H1 (cell line): ENCODE measurements around the gene PELO. TPM values are rescaled to one million over a fixed set of nuclear protein-coding genes. Genes with fewer than 3 reads are reported as not detected.

Experiments
- CTCF ChIA-PET: fragments of 300-600 bp; sonication (Branson Sonifier 250); formaldehyde crosslinking; loops from one replicate; lab custom pipeline; 2021; ENCODE audit not compliant: partially characterized antibody; lab: Charles Lee
- POLR2A ChIA-PET: fragments of 300-600 bp; sonication (Branson Sonifier 250); formaldehyde crosslinking; loops from one replicate; lab custom pipeline; 2021; ENCODE audit warnings: inconsistent platforms; ENCODE audit not compliant: partially characterized antibody; lab: Charles Lee
- DNase-seq, 2 experiments: peaks; one replicate each; pipeline versions ENCODE4 v3.0.0 to v3.0.0-alpha.2; 2010 to 2022; ENCODE audit warnings: low spot score in 2 of 2, low read depth in 1 of 2, mixed read lengths in 1 of 2
- FAIRE-seq: peaks from 2 replicates; lab custom pipeline; 2011; peaks lifted over from hg19 to GRCh38; lab: Jason Lieb, UNC
- H2AFZ ChIP-seq: 2 replicates; pipeline ENCODE4 v1.8.1; 2012; ENCODE audit warnings: low read length, inconsistent platforms
- H2AK5ac ChIP-seq: 2 replicates; pipeline ENCODE4 v1.6.1; 2013; ENCODE audit warnings: low read depth, low read length
- H2BK120ac ChIP-seq: replicated peaks from 2 replicates; pipeline ENCODE3; 2013; ENCODE audit warnings: low read depth, low read length, inconsistent platforms
- H2BK12ac ChIP-seq: 2 replicates; pipeline ENCODE4 v1.6.1; 2013; ENCODE audit warnings: low read depth, low read length
- H2BK15ac ChIP-seq: 2 replicates; pipeline ENCODE4 v1.6.1; 2013; ENCODE audit warnings: low read length
- H2BK20ac ChIP-seq: 2 replicates; pipeline ENCODE4 v1.6.1; 2013; ENCODE audit warnings: low read length
- H2BK5ac ChIP-seq: 2 replicates; pipeline ENCODE4 v1.6.1; 2013; ENCODE audit warnings: low read depth, low read length
- H3K14ac ChIP-seq: 2 replicates; pipeline ENCODE4 v1.6.1; 2013; ENCODE audit warnings: inconsistent platforms; ENCODE audit not compliant: insufficient read length
- H3K18ac ChIP-seq: 2 replicates; pipeline ENCODE4 v1.6.1; 2013; ENCODE audit warnings: low read length; ENCODE audit errors: extremely low read depth
- H3K23ac ChIP-seq: 2 replicates; pipeline ENCODE4 v1.6.1; 2013; ENCODE audit warnings: inconsistent platforms; ENCODE audit not compliant: insufficient read length
- H3K23me2 ChIP-seq: 2 replicates; pipeline ENCODE4 v1.6.1; 2013; ENCODE audit warnings: low read depth, low read length
- H3K27ac ChIP-seq: 2 replicates; pipeline ENCODE4 v1.6.1; 2011; ENCODE audit warnings: low read depth, low read length, inconsistent platforms
- H3K27me3 ChIP-seq, 4 experiments: replicated peaks in 1 of 4; 1 replicate in 1 of 4; 2 replicates in 3 of 4; pipeline versions ENCODE4 v1.6.1 to v1.8.1; 2011 to 2013; ENCODE audit warnings: low read length in 3 of 4, mild to moderate bottlenecking in 3 of 4, inconsistent platforms in 2 of 4, mixed read lengths in 2 of 4, moderate library complexity in 1 of 4; ENCODE audit not compliant: control insufficient read depth in 3 of 4, insufficient read depth in 3 of 4; ENCODE audit errors: extremely low read depth in 1 of 4
- H3K36me3 ChIP-seq, 4 experiments: 2 replicates each; pipeline versions ENCODE4 v1.6.1 to v1.8.1; 2011 to 2013; ENCODE audit warnings: mild to moderate bottlenecking in 4 of 4, low read length in 3 of 4, moderate library complexity in 2 of 4, control low read depth in 1 of 4, inconsistent platforms in 1 of 4; ENCODE audit not compliant: insufficient read depth in 4 of 4, control insufficient read depth in 2 of 4
- H3K4ac ChIP-seq: replicated peaks from 2 replicates; pipeline ENCODE3; 2013; ENCODE audit warnings: low read length, low read depth, mixed read lengths, inconsistent platforms; ENCODE audit not compliant: insufficient read length
- H3K4me1 ChIP-seq, 4 experiments: replicated peaks in 1 of 4; 1 replicate in 1 of 4; 2 replicates in 3 of 4; pipeline versions ENCODE4 v1.6.1 to v1.8.1; 2011 to 2013; ENCODE audit warnings: low read length in 3 of 4, inconsistent platforms in 2 of 4, mixed read lengths in 1 of 4; ENCODE audit not compliant: insufficient read depth in 4 of 4, control insufficient read depth in 3 of 4
- H3K4me2 ChIP-seq, 2 experiments: 2 replicates each; pipeline versions ENCODE4 v1.6.1 to v1.8.1; 2011 to 2013; ENCODE audit warnings: low read depth in 2 of 2, low read length in 2 of 2, control low read depth in 1 of 2, inconsistent platforms in 1 of 2, mild to moderate bottlenecking in 1 of 2; ENCODE audit not compliant: insufficient read depth in 1 of 2
- H3K4me3 ChIP-seq, 4 experiments: fragments of 200-600, 300-600 bp in 1 of 4; sonication (generic), shearing (Covaris generic), sonication (Bioruptor Twin) in 1 of 4; 2 replicates each; pipeline versions ENCODE4 v1.5.1 to v1.8.1; 2011 to 2016; ENCODE audit warnings: low read length in 4 of 4, low read depth in 3 of 4, control low read depth in 2 of 4, inconsistent platforms in 2 of 4, mild to moderate bottlenecking in 2 of 4, mixed read lengths in 1 of 4, moderate library complexity in 1 of 4; ENCODE audit not compliant: insufficient read depth in 2 of 4; ENCODE audit errors: extremely low read depth in 1 of 4
- H3K56ac ChIP-seq: replicated peaks from 2 replicates; pipeline ENCODE3; 2013; ENCODE audit warnings: low read depth, mild to moderate bottlenecking, mixed read lengths, low read length, inconsistent platforms; ENCODE audit not compliant: insufficient read length
- H3K79me1 ChIP-seq: 2 replicates; pipeline ENCODE4 v1.6.1; 2013; ENCODE audit warnings: low read depth, low read length, control low read depth
- H3K79me2 ChIP-seq, 2 experiments: 2 replicates each; pipeline versions ENCODE4 v1.6.1 to v1.8.1; 2012 to 2013; ENCODE audit warnings: low read length in 2 of 2, mild to moderate bottlenecking in 2 of 2, inconsistent platforms in 1 of 2; ENCODE audit not compliant: insufficient read depth in 2 of 2, control insufficient read depth in 1 of 2
- H3K9ac ChIP-seq, 4 experiments: replicated peaks in 1 of 4; 1 replicate in 1 of 4; 2 replicates in 3 of 4; pipeline versions ENCODE4 v1.6.1 to v1.8.1; 2011 to 2013; ENCODE audit warnings: low read depth in 3 of 4, low read length in 3 of 4, control low read depth in 2 of 4, mild to moderate bottlenecking in 2 of 4, moderate library complexity in 2 of 4, inconsistent platforms in 1 of 4; ENCODE audit errors: extremely low read depth in 1 of 4
- H3K9me3 ChIP-seq, 2 experiments: 2 replicates each; pipeline versions ENCODE4 v1.6.1 to v1.8.1; 2012 to 2013; ENCODE audit warnings: mild to moderate bottlenecking in 2 of 2, moderate library complexity in 2 of 2, control low read depth in 1 of 2, inconsistent platforms in 1 of 2, low read depth in 1 of 2, low read length in 1 of 2, mixed read lengths in 1 of 2; ENCODE audit not compliant: insufficient read depth in 2 of 2
- H4K20me1 ChIP-seq, 2 experiments: replicated peaks in 1 of 2; 2 replicates each; pipeline versions ENCODE3 to v1.8.1; 2011 to 2013; ENCODE audit warnings: inconsistent platforms in 2 of 2, low read length in 2 of 2, mild to moderate bottlenecking in 1 of 2; ENCODE audit not compliant: insufficient read depth in 2 of 2, control insufficient read depth in 1 of 2
- H4K5ac ChIP-seq: 2 replicates; pipeline ENCODE4 v1.6.1; 2013; ENCODE audit warnings: low read length, low read depth, mixed read lengths, inconsistent platforms; ENCODE audit not compliant: insufficient read length
- H4K8ac ChIP-seq: 2 replicates; pipeline ENCODE4 v1.8.0; 2013; ENCODE audit warnings: mild to moderate bottlenecking, moderate library complexity, low read length, inconsistent platforms; ENCODE audit not compliant: insufficient read depth; ENCODE audit errors: extremely low read depth
- H4K91ac ChIP-seq: replicated peaks from 2 replicates; pipeline ENCODE3; 2013; ENCODE audit warnings: low read length, mixed read lengths, inconsistent platforms; ENCODE audit not compliant: insufficient read length
- CBX8 ChIP-seq: fragments of 300-800, 300-1000 bp; sonication (generic); IDR thresholded peaks from 2 replicates; pipeline ENCODE4 v1.7.1; 2016; ENCODE audit warnings: low read depth, low read length, borderline replicate concordance
- POU5F1 ChIP-seq: IDR thresholded peaks from 2 replicates; pipeline ENCODE4 v1.6.1; 2011; ENCODE audit warnings: low read depth, mild to moderate bottlenecking, low read length, moderate library complexity
- RBBP5 ChIP-seq: IDR thresholded peaks from 2 replicates; pipeline ENCODE4 v1.7.1; 2012; ENCODE audit warnings: low read depth, mild to moderate bottlenecking, inconsistent platforms, low read length, moderate library complexity, borderline replicate concordance
- WGBS, 2 experiments: shearing (Covaris generic) in 1 of 2; methylation state at CpG; one replicate each; pipeline versions ENCODE4 v1.1.6 to v1.1.7; 2013 to 2015; ENCODE audit warnings: low lambda C conversion rate in 2 of 2, mixed read lengths in 2 of 2, inconsistent platforms in 1 of 2, low coverage in 1 of 2, missing lambda C conversion rate in 1 of 2; ENCODE audit not compliant: insufficient replicate concordance in 2 of 2, insufficient coverage in 1 of 2, insufficient read length in 1 of 2; ENCODE audit errors: extremely low coverage in 1 of 2, missing lambda C conversion rate in 1 of 2; 5-methylcytosine and 5-hydroxymethylcytosine counted together
- polyA plus RNA-seq, 7 experiments: library from polyadenylated mRNA; depleted of rRNA in 3 of 7; stranded (reverse) in 5 of 7; unstranded in 2 of 7; fragments of >200 nt in 5 of 7; fragments of 200-250 nt in 2 of 7; gene quantifications; 1 replicate in 5 of 7; 2 replicates in 1 of 7; 4 replicates in 1 of 7; pipeline versions ENCODE4 v1.2.1 to v1.2.3, GENCODE V29; 2011 to 2013; ENCODE audit warnings: missing spikeins in 2 of 7, mixed read lengths in 2 of 7
- total RNA-seq: library from RNA; stranded (reverse); fragmentation: NEBNext Ultra II Directional; extraction: Animal tissue kit (Norgen Biotek cat#: 25700); gene quantifications from 2 replicates; pipeline ENCODE4 v1.2.1, GENCODE V29; 2021

The PELO gene
- total and polyA plus RNA-seq, 2 of the 8 experiments (the other 6 are each of a cell fraction or from before 2014, with no cell fraction given) = 10.8 to 18.5 TPM

- 100% methylated on average over 2 of the region's 2 CpGs; no CpG with 5 or more reads in 1 of the 2 experiments for WGBS, 2 experiments
- Histone ChIP-seq H2BK5ac (no peak overlapping the region), H3K27ac (no peak overlapping the region), H4K5ac (no peak overlapping the region), H3K18ac (no peak overlapping the region), H3K23me2 (peaks cover 7% of the 10 kb centered on the region; the same call in 1 of the 2 replicates), H3K14ac (no peak overlapping the region), H2BK12ac (no peak overlapping the region), H3K9ac (no peak overlapping the region), H3K79me2 (no peaks in the 10 kb centered on the region), H3K4me2 (no peak overlapping the region), H3K36me3 (0 out of 8 replicates have a peak, but pooled peaks cover 0 to 3% (median 0%) of the 10 kb centered on the region in 4 experiments), H2AFZ (no peak overlapping the region), H3K79me1 (no peaks in the 10 kb centered on the region), H4K8ac (no peak overlapping the region), H3K4me3 (no peak overlapping the region), H2BK20ac (no peak overlapping the region), H3K27me3 (no peaks in the 10 kb centered on the region), H3K56ac (no peak overlapping the region), H2BK120ac (no peak overlapping the region), H4K91ac (no peak overlapping the region), H4K20me1 (no peaks in the 10 kb centered on the region), H3K4me1 (no peaks in the 10 kb centered on the region), H2BK15ac (no peak overlapping the region), H3K4ac (no peak overlapping the region), H3K9me3 (no peaks in the 10 kb centered on the region), H2AK5ac (no peak overlapping the region), H3K23ac (no peak overlapping the region)
- ChIA-PET POLR2A (interaction anchor here (1.2 kb wide), 1 partner anchor 16 kb away, joined by 3 read pairs; no protein-coding TSS in a partner anchor), CTCF (interaction anchor here (1.1 kb wide), 1 partner anchor 8 kb away, joined by 3 read pairs; no protein-coding TSS in a partner anchor)
- FAIRE-seq (no peak), DNase-seq (no peak)
- TF ChIP-seq RBBP5 (no peak), CBX8 (no peak), POU5F1 (no peak)
Measured at GRCh38 chr5:52783226-52783959, 4.3 kb upstream of the PELO start.
